Activated CD8-positive, alpha-beta T cell treated with anti-CD3 and anti-CD28 coated beads, Interleukin-2, amount 10 ng/mL, durations not matched to agents 7 days and 5 days (primary cell): ENCODE measurements around the gene EFTUD2. TPM values are rescaled to one million over a fixed set of nuclear protein-coding genes. Genes with fewer than 3 reads are reported as not detected.

ENCODE experiments used
- ATAC-seq: fragments of 150-1000 bp; cut with Tn5 transposase; one replicate; pipeline ENCODE4 v1.10.0; 2021; ENCODE audit warnings: moderate library complexity
- CTCF ChIA-PET: fragments of 350-600 bp; sonication (Branson Sonifier 250); formaldehyde crosslinking; loops from one replicate; lab custom pipeline; 2021; ENCODE audit warnings: antibody characterized with exemption; lab: Charles Lee
- POLR2A ChIA-PET: fragments of 350-600 bp; sonication (Branson Sonifier 250); formaldehyde crosslinking; loops from one replicate; lab custom pipeline; 2021; ENCODE audit warnings: antibody characterized with exemption; lab: Charles Lee
- DNase-seq: peaks from one replicate; pipeline ENCODE4 v3.0.0-alpha.2; 2020
- H3K27ac Mint-ChIP-seq: one replicate; pipeline ENCODE4 v1.8.0; 2021; ENCODE audit warnings: mild to moderate bottlenecking, mixed read lengths
- H3K27me3 Mint-ChIP-seq: one replicate; pipeline ENCODE4 v1.8.0; 2021; ENCODE audit warnings: low read depth, mixed read lengths
- H3K36me3 Mint-ChIP-seq: one replicate; pipeline ENCODE4 v1.8.0; 2021; ENCODE audit warnings: low read depth, mixed read lengths
- H3K4me1 Mint-ChIP-seq: one replicate; pipeline ENCODE4 v1.8.0; 2021; ENCODE audit warnings: low read depth, mixed read lengths
- H3K4me3 Mint-ChIP-seq: one replicate; pipeline ENCODE4 v1.8.0; 2021; ENCODE audit warnings: mild to moderate bottlenecking, mixed read lengths
- H3K9me3 Mint-ChIP-seq: one replicate; pipeline ENCODE4 v1.8.0; 2022; ENCODE audit warnings: mixed read lengths; ENCODE audit not compliant: insufficient read depth
- total RNA-seq, 2 experiments: library from RNA; stranded (reverse); gene quantifications; one replicate each; pipeline ENCODE4 v1.2.3, GENCODE V29; 2021

Gene EFTUD2
- total RNA-seq, 2 experiments from 2014 or later: 148 to 156 TPM

- ChIA-PET POLR2A (no interaction called here), CTCF (no interaction called here)
- Mint-ChIP-seq H3K27me3 (no peaks in the 10 kb centered on the region), H3K27ac (no peak overlapping the region), H3K4me1 (no peaks in the 10 kb centered on the region), H3K36me3 (no peaks in the 10 kb centered on the region), H3K4me3 (no peak overlapping the region), H3K9me3 (no peaks in the 10 kb centered on the region)
- DNase-seq (no peak), ATAC-seq (no peak)
These were observed 56.5 kb downstream of the EFTUD2 start for GRCh38 chr17:44842748-44843147.

GRCh38 chr17:44840936-44841335, 58.3 kb downstream of the EFTUD2 start:
- H3K27ac Mint-ChIP-seq: no peak overlapping the region
- H3K4me3 Mint-ChIP-seq: no peak overlapping the region
- ChIA-PET POLR2A (no interaction called here), CTCF (interaction anchor here (0.6 kb wide), 1 partner anchor 12 kb away, joined by 3 read pairs; no protein-coding TSS in a partner anchor)
- no peak for DNase-seq
- no peaks in the 10 kb centered on the region for H3K36me3 Mint-ChIP-seq
- H3K9me3 Mint-ChIP-seq: no peaks in the 10 kb centered on the region
- H3K4me1 Mint-ChIP-seq: no peaks in the 10 kb centered on the region
- no peak for ATAC-seq
- H3K27me3 Mint-ChIP-seq: no peaks in the 10 kb centered on the region

- Mint-ChIP-seq H3K4me1 (no peaks in the 10 kb centered on the region), H3K27ac (no peak overlapping the region), H3K27me3 (no peaks in the 10 kb centered on the region), H3K4me3 (no peak overlapping the region), H3K9me3 (no peaks in the 10 kb centered on the region), H3K36me3 (no peaks in the 10 kb centered on the region)
- no peak for ATAC-seq
- ChIA-PET POLR2A (no interaction called here), CTCF (interaction anchor here (1.6 kb wide), 1 partner anchor 38 kb away, joined by 5 read pairs; no protein-coding TSS in a partner anchor)
- DNase-seq: no peak
These were observed 59.0 kb downstream of the EFTUD2 start for GRCh38 chr17:44840274-44840673.

- POLR2A ChIA-PET: interaction anchor here (0.6 kb wide), 1 partner anchor 9 kb away, joined by 3 read pairs; no protein-coding TSS in a partner anchor
- H3K27me3 Mint-ChIP-seq: peaks cover 14% of the 10 kb centered on the region
- H3K36me3 Mint-ChIP-seq: no peaks in the 10 kb centered on the region
- no peaks in the 10 kb centered on the region for H3K9me3 Mint-ChIP-seq
- CTCF ChIA-PET: interaction anchor here (1.1 kb wide), 1 partner anchor 27 kb away, joined by 3 read pairs; no protein-coding TSS in a partner anchor
- DNase-seq: no peak
- H3K4me1 Mint-ChIP-seq: no peaks in the 10 kb centered on the region
- no peak overlapping the region for H3K27ac Mint-ChIP-seq
- H3K4me3 Mint-ChIP-seq: no peak overlapping the region
- ATAC-seq: no peak
These were observed 62.0 kb downstream of the EFTUD2 start for GRCh38 chr17:44837196-44837595.

GRCh38 chr17:44832805-44833204, 66.4 kb downstream of the EFTUD2 start:
- CTCF ChIA-PET: interaction anchor here (0.9 to 1.7 kb wide), 2 partner anchors 53 to 95 kb away, joined by 3 read pairs; no protein-coding TSS in a partner anchor
- Mint-ChIP-seq H3K4me3 (no peak overlapping the region), H3K9me3 (no peaks in the 10 kb centered on the region), H3K4me1 (peaks cover 12% of the 10 kb centered on the region), H3K27me3 (peaks cover 37% of the 10 kb centered on the region), H3K27ac (no peak overlapping the region), H3K36me3 (no peaks in the 10 kb centered on the region)
- DNase-seq (no peak), ATAC-seq (no peak)
- POLR2A ChIA-PET: no interaction called here

- POLR2A ChIA-PET: interaction anchor here (0.7 kb wide), 1 partner anchor 115 kb away, joined by 3 read pairs; no protein-coding TSS in a partner anchor
- no peak overlapping the region for H3K27ac Mint-ChIP-seq
- no peaks in the 10 kb centered on the region for H3K36me3 Mint-ChIP-seq
- H3K4me3 Mint-ChIP-seq: peak overlapping the region; percentile 3
- no peaks in the 10 kb centered on the region for H3K9me3 Mint-ChIP-seq
- no peak for DNase-seq
- CTCF ChIA-PET: interaction anchor here (1.6 to 1.7 kb wide), 2 partner anchors 53 to 56 kb away, joined by 3 to 4 read pairs; no protein-coding TSS in a partner anchor
- ATAC-seq: no peak
- H3K27me3 Mint-ChIP-seq: peaks cover 47% of the 10 kb centered on the region
- H3K4me1 Mint-ChIP-seq: peaks cover 12% of the 10 kb centered on the region
These were observed 67.9 kb downstream of the EFTUD2 start for GRCh38 chr17:44831371-44831770.

- Mint-ChIP-seq H3K4me3 (peak overlapping the region; percentile 68), H3K36me3 (no peaks in the 10 kb centered on the region), H3K27ac (no peak overlapping the region), H3K9me3 (no peaks in the 10 kb centered on the region), H3K27me3 (peaks cover 47% of the 10 kb centered on the region), H3K4me1 (peaks cover 12% of the 10 kb centered on the region)
- POLR2A ChIA-PET: no interaction called here
- no peak for DNase-seq
- CTCF ChIA-PET: interaction anchor here (1.6 to 1.7 kb wide), 2 partner anchors 52 to 55 kb away, joined by 3 to 4 read pairs; no protein-coding TSS in a partner anchor
- peak; percentile 41 for ATAC-seq
These were observed 68.6 kb downstream of the EFTUD2 start for GRCh38 chr17:44830359-44831288.

- H3K4me3 Mint-ChIP-seq: peak within 1 kb of the TSS; percentile 70
- H3K9me3 Mint-ChIP-seq: no peaks in the 10 kb centered on the region
- peak; percentile 77 for ATAC-seq
- POLR2A ChIA-PET: no interaction called here
- H3K4me1 Mint-ChIP-seq: peaks cover 12% of the 10 kb centered on the region
- CTCF ChIA-PET: interaction anchor here (0.7 to 1.6 kb wide), 4 partner anchors 11 to 306 kb away, joined by 3 to 6 read pairs (median 4); partner anchors contain the start of gene ACBD4
- H3K36me3 Mint-ChIP-seq: no peaks in the 10 kb centered on the region
- H3K27me3 Mint-ChIP-seq: peaks cover 49% of the 10 kb centered on the region
- peak within 1 kb of the TSS; percentile 9 for H3K27ac Mint-ChIP-seq
- DNase-seq: no peak
These were observed 69.5 kb downstream of the EFTUD2 start, which contains the start of gene GJC1 for GRCh38 chr17:44829523-44830358. GJC1 (minus strand) TSS chr17:44830287; CDS start chr17:44805817, 24,470 bp downstream.

- ChIA-PET POLR2A (no interaction called here), CTCF (interaction anchor here (0.7 to 1.2 kb wide), 4 partner anchors 12 to 306 kb away, joined by 3 to 6 read pairs (median 5); partner anchors contain the start of gene ACBD4)
- Mint-ChIP-seq H3K36me3 (no peaks in the 10 kb centered on the region), H3K27ac (peak overlapping the region; percentile 9), H3K27me3 (peaks cover 48% of the 10 kb centered on the region), H3K9me3 (no peaks in the 10 kb centered on the region), H3K4me3 (peak overlapping the region; percentile 70), H3K4me1 (peaks cover 12% of the 10 kb centered on the region)
- ATAC-seq: peak; percentile 15
- peak; percentile 47 for DNase-seq
These were observed 70.2 kb downstream of the EFTUD2 start for GRCh38 chr17:44828919-44829522.

GRCh38 chr17:44827863-44828262, 71.4 kb downstream of the EFTUD2 start:
- Mint-ChIP-seq H3K4me1 (peaks cover 12% of the 10 kb centered on the region), H3K27ac (no peak overlapping the region), H3K36me3 (no peaks in the 10 kb centered on the region), H3K9me3 (no peaks in the 10 kb centered on the region), H3K27me3 (peaks cover 40% of the 10 kb centered on the region), H3K4me3 (no peak overlapping the region)
- ChIA-PET CTCF (interaction anchor here (0.8 to 1.0 kb wide), 2 partner anchors 48 to 49 kb away, joined by 3 to 4 read pairs; no protein-coding TSS in a partner anchor), POLR2A (no interaction called here)
- DNase-seq: no peak
- no peak for ATAC-seq
